SU-DHL-6 (cell line): ENCODE measurements around the gene CEP126.

Experiments used
- CTCF ChIP-seq: fragments of 200-600 bp; sonication (generic); IDR thresholded peaks from one replicate; pipeline ENCODE4 v1.5.1; 2017; ENCODE audit warnings: antibody characterized with exemption, mild to moderate bottlenecking, low read length, moderate library complexity; ENCODE audit not compliant: insufficient read depth, poor library complexity, severe bottlenecking
- EZH2phosphoT487 ChIP-seq: fragments of 200-600 bp; sonication (generic), shearing (Covaris generic); conservative IDR thresholded peaks from 2 replicates; pipeline ENCODE4 v1.6.1; 2018; ENCODE audit warnings: mild to moderate bottlenecking, antibody characterized with exemption, low read length, moderate library complexity, mixed read lengths

GRCh38 chr11:101872171-101872882 lies 42.5 kb upstream of the CEP126 start:
- TF ChIP-seq CTCF (no peak), EZH2phosphoT487 (no peak)
